GM21723 (cell line): ENCODE data around the gene SLC22A1.
"Not testable (repeated sequence)": the region's sequence is repeated elsewhere in the genome, so short reads cannot be mapped to it uniquely, and the experiment has no call there.

Experiments
- ATAC-seq: cut with Tn5 transposase; IDR thresholded peaks from one replicate; pipeline ENCODE4 v1.9.1; 2021; ENCODE audit warnings: mild to moderate bottlenecking, moderate library complexity; ENCODE audit not compliant: unreplicated experiment

The SLC22A1 gene

GRCh38 chr6:160121558-160121957 lies at the start of gene SLC22A1:
Gene SLC22A1, plus strand, starts transcription at chr6:160121815. Its CDS starts 121 bp downstream, at chr6:160121936.
- no peak for ATAC-seq

- ATAC-seq: no peak
Measured at GRCh38 chr6:160073272-160073671, 48.3 kb upstream of the SLC22A1 start.

- no peak for ATAC-seq
Measured at GRCh38 chr6:160076009-160076408, 45.6 kb upstream of the SLC22A1 start.

GRCh38 chr6:160077024-160077423 lies 44.6 kb upstream of the SLC22A1 start:
- no peak for ATAC-seq

- ATAC-seq: no peak
Measured at GRCh38 chr6:160077526-160077925, 44.1 kb upstream of the SLC22A1 start.

- no peak for ATAC-seq
Measured at GRCh38 chr6:160078883-160079685, 42.5 kb upstream of the SLC22A1 start.

GRCh38 chr6:160079686-160080043 lies 42.0 kb upstream of the SLC22A1 start:
- no peak for ATAC-seq

- no peak for ATAC-seq
Measured at GRCh38 chr6:160080097-160080496, 41.5 kb upstream of the SLC22A1 start.

GRCh38 chr6:160081398-160081797 lies 40.2 kb upstream of the SLC22A1 start:
- no peak for ATAC-seq

GRCh38 chr6:160082627-160083026 lies 39.0 kb upstream of the SLC22A1 start:
- ATAC-seq: no peak

- no peak for ATAC-seq
Measured at GRCh38 chr6:160084198-160084776, 37.3 kb upstream of the SLC22A1 start.

- no peak for ATAC-seq
Measured at GRCh38 chr6:160085226-160085625, 36.4 kb upstream of the SLC22A1 start.

GRCh38 chr6:160085713-160086505 lies 35.7 kb upstream of the SLC22A1 start:
- ATAC-seq: no peak

GRCh38 chr6:160086754-160087153 lies 34.9 kb upstream of the SLC22A1 start:
- ATAC-seq: no peak

GRCh38 chr6:160088069-160088783 lies 33.4 kb upstream of the SLC22A1 start:
- ATAC-seq: no peak

GRCh38 chr6:160088784-160089533 lies 32.7 kb upstream of the SLC22A1 start:
- no peak for ATAC-seq

GRCh38 chr6:160089534-160089897 lies 32.1 kb upstream of the SLC22A1 start:
- no peak for ATAC-seq

- not testable (repeated sequence) for ATAC-seq
Measured at GRCh38 chr6:160090442-160091239, 31.0 kb upstream of the SLC22A1 start.

- not testable (repeated sequence) for ATAC-seq
Measured at GRCh38 chr6:160092176-160092575, 29.4 kb upstream of the SLC22A1 start.

- ATAC-seq: no peak
Measured at GRCh38 chr6:160092602-160093001, 29.0 kb upstream of the SLC22A1 start.
